Mesenchymal stem cell (in vitro differentiated cells and primary cell): ENCODE measurements around the gene GRAP2.

ENCODE experiments used
- DNase-seq: peaks from one replicate; pipeline ENCODE4 v3.0.0-alpha.2; 2013
- H2AFZ ChIP-seq: one replicate; pipeline ENCODE4 v1.6.1; 2013; ENCODE audit warnings: low read depth, mild to moderate bottlenecking, control low read depth, inconsistent platforms, low read length, moderate library complexity
- H2AK5ac ChIP-seq: 2 replicates; pipeline ENCODE4 v1.6.1; 2013; ENCODE audit warnings: low read length, moderate library complexity, mild to moderate bottlenecking, inconsistent platforms; ENCODE audit not compliant: severe bottlenecking
- H2BK120ac ChIP-seq: one replicate; pipeline ENCODE4 v1.6.1; 2013; ENCODE audit warnings: low read depth, mild to moderate bottlenecking, inconsistent platforms, low read length, moderate library complexity
- H2BK12ac ChIP-seq, 2 experiments: one replicate each; pipeline ENCODE4 v1.6.1; 2013; ENCODE audit warnings: inconsistent platforms in 2 of 2, low read length in 2 of 2, mild to moderate bottlenecking in 2 of 2, moderate library complexity in 2 of 2, control low read depth in 1 of 2
- H2BK15ac ChIP-seq: one replicate; pipeline ENCODE4 v1.6.1; 2013; ENCODE audit warnings: mild to moderate bottlenecking, low read depth, inconsistent platforms; ENCODE audit not compliant: poor library complexity, severe bottlenecking
- H2BK5ac ChIP-seq: 2 replicates; pipeline ENCODE4 v1.6.1; 2013; ENCODE audit warnings: low read depth, mild to moderate bottlenecking, low read length, control low read depth, inconsistent platforms; ENCODE audit not compliant: poor library complexity, severe bottlenecking
- H3K14ac ChIP-seq, 2 experiments: one replicate each; pipeline ENCODE4 v1.6.1; 2013; ENCODE audit warnings: inconsistent platforms in 2 of 2, low read length in 2 of 2, control low read depth in 1 of 2, mild to moderate bottlenecking in 1 of 2, moderate library complexity in 1 of 2
- H3K18ac ChIP-seq, 2 experiments: one replicate each; pipeline ENCODE4 v1.6.1; 2013; ENCODE audit warnings: inconsistent platforms in 2 of 2, low read length in 2 of 2, control low read depth in 1 of 2, low read depth in 1 of 2, mild to moderate bottlenecking in 1 of 2
- H3K23ac ChIP-seq, 2 experiments: one replicate each; pipeline ENCODE4 v1.6.1; 2013; ENCODE audit warnings: inconsistent platforms in 2 of 2, low read length in 2 of 2, mild to moderate bottlenecking in 2 of 2, moderate library complexity in 2 of 2, control low read depth in 1 of 2
- H3K27ac ChIP-seq: 2 replicates; pipeline ENCODE4 v1.5.1; 2013; ENCODE audit warnings: mild to moderate bottlenecking, moderate library complexity, low read length, control low read depth, inconsistent platforms; ENCODE audit not compliant: poor library complexity, severe bottlenecking
- H3K27me3 ChIP-seq, 2 experiments: 2 replicates each; pipeline versions ENCODE4 v1.6.1 to v1.7.0; 2013; ENCODE audit warnings: low read length in 2 of 2, mild to moderate bottlenecking in 2 of 2, moderate library complexity in 2 of 2, control low read depth in 1 of 2, inconsistent platforms in 1 of 2; ENCODE audit not compliant: control insufficient read depth in 1 of 2, insufficient read depth in 1 of 2
- H3K36me3 ChIP-seq, 2 experiments: 2 replicates each; pipeline versions ENCODE4 v1.6.1 to v1.7.0; 2013; ENCODE audit warnings: low read length in 2 of 2, control low read depth in 1 of 2, inconsistent platforms in 1 of 2, low read depth in 1 of 2, mild to moderate bottlenecking in 1 of 2; ENCODE audit not compliant: insufficient read depth in 2 of 2, control insufficient read depth in 1 of 2
- H3K4ac ChIP-seq, 2 experiments: one replicate each; pipeline ENCODE4 v1.6.1; 2013; ENCODE audit warnings: inconsistent platforms in 2 of 2, low read length in 2 of 2, mild to moderate bottlenecking in 2 of 2, moderate library complexity in 2 of 2, control low read depth in 1 of 2, low read depth in 1 of 2
- H3K4me1 ChIP-seq: 2 replicates; pipeline ENCODE4 v1.6.1; 2013; ENCODE audit warnings: low read depth, low read length, control low read depth; ENCODE audit not compliant: control insufficient read depth, insufficient read depth
- H3K4me2 ChIP-seq: 2 replicates; pipeline ENCODE4 v1.6.1; 2013; ENCODE audit warnings: low read length, mild to moderate bottlenecking, inconsistent platforms; ENCODE audit not compliant: poor library complexity, severe bottlenecking
- H3K4me3 ChIP-seq, 2 experiments: 2 replicates each; pipeline versions ENCODE4 v1.5.1 to v1.7.0; 2013; ENCODE audit warnings: low read length in 2 of 2, mild to moderate bottlenecking in 2 of 2, control low read depth in 1 of 2, low read depth in 1 of 2; ENCODE audit not compliant: insufficient read depth in 1 of 2
- H3K79me1 ChIP-seq: replicated peaks from 2 replicates; pipeline ENCODE4 v1.6.1; 2013; ENCODE audit warnings: mild to moderate bottlenecking, control low read depth, low read length, inconsistent platforms; ENCODE audit not compliant: poor library complexity, severe bottlenecking
- H3K9ac ChIP-seq: 2 replicates; pipeline ENCODE4 v1.7.0; 2013; ENCODE audit warnings: mild to moderate bottlenecking, low read length, moderate library complexity
- H3K9me3 ChIP-seq: 2 replicates; pipeline ENCODE4 v1.7.0; 2013; ENCODE audit warnings: mild to moderate bottlenecking, low read length; ENCODE audit not compliant: control insufficient read depth
- H4K8ac ChIP-seq: one replicate; pipeline ENCODE4 v1.6.1; 2013; ENCODE audit warnings: inconsistent platforms, mild to moderate bottlenecking, low read length, moderate library complexity
- H4K91ac ChIP-seq: one replicate; pipeline ENCODE4 v1.6.1; 2013; ENCODE audit warnings: mild to moderate bottlenecking, low read length, inconsistent platforms
- WGBS: methylation state at CpG from one replicate; pipeline ENCODE4 v1.1.7; 2013; ENCODE audit warnings: mixed read lengths; 5-methylcytosine and 5-hydroxymethylcytosine counted together

GRAP2 gene

GRCh38 chr22:39894554-39895092 is 6.3 kb upstream of the GRAP2 start:
- no peak overlapping the region for H2BK15ac ChIP-seq
- H4K8ac ChIP-seq = no peak overlapping the region
- no peak overlapping the region for H3K23ac ChIP-seq
- H2BK5ac ChIP-seq = no peak overlapping the region
- no peak overlapping the region for H3K4ac ChIP-seq
- peaks cover 27 to 33% of the 10 kb centered on the region in 2 experiments for H3K27me3 ChIP-seq
- no peak overlapping the region for H3K18ac ChIP-seq
- H3K27ac ChIP-seq = no peak overlapping the region
- WGBS = 61% methylated on average over 7 of the region's 7 CpGs
- DNase-seq = no peak
- H3K9me3 ChIP-seq = no peaks in the 10 kb centered on the region
- H2AFZ ChIP-seq = no peak overlapping the region
- no peak overlapping the region for H3K4me3 ChIP-seq
- no peak overlapping the region for H3K14ac ChIP-seq
- H2BK12ac ChIP-seq = no peak overlapping the region
- H2AK5ac ChIP-seq = no peak overlapping the region
- H3K4me1 ChIP-seq = no peaks in the 10 kb centered on the region
- no peak overlapping the region for H4K91ac ChIP-seq
- H3K36me3 ChIP-seq = no peaks in the 10 kb centered on the region
- no peak overlapping the region for H3K9ac ChIP-seq
- no peak overlapping the region for H3K4me2 ChIP-seq
- no peak overlapping the region for H2BK120ac ChIP-seq
- H3K79me1 ChIP-seq = no peaks in the 10 kb centered on the region

- Histone ChIP-seq H3K9me3 (no peaks in the 10 kb centered on the region), H3K27ac (no peak overlapping the region), H2BK12ac (no peak overlapping the region), H2BK5ac (no peak overlapping the region), H3K27me3 (peaks cover 33 to 40% of the 10 kb centered on the region in 2 experiments), H2AFZ (no peak overlapping the region), H3K36me3 (no peaks in the 10 kb centered on the region), H4K8ac (no peak overlapping the region), H2BK15ac (no peak overlapping the region), H2BK120ac (no peak overlapping the region), H2AK5ac (no peak overlapping the region), H3K4me1 (no peaks in the 10 kb centered on the region), H3K9ac (no peak overlapping the region), H3K23ac (no peak overlapping the region), H3K4me2 (no peak overlapping the region), H4K91ac (no peak overlapping the region), H3K14ac (no peak overlapping the region), H3K79me1 (no peaks in the 10 kb centered on the region), H3K18ac (no peak overlapping the region), H3K4ac (no peak overlapping the region), H3K4me3 (no peak overlapping the region)
- no peak for DNase-seq
- WGBS = 93% methylated on average over 1 of the region's 1 CpG
Observed at GRCh38 chr22:39895682-39896081, 5.2 kb upstream of the GRAP2 start.

GRCh38 chr22:39896313-39896996 is 4.4 kb upstream of the GRAP2 start:
- Histone ChIP-seq H3K27ac (no peak overlapping the region), H2BK15ac (no peak overlapping the region), H3K4me3 (no peak overlapping the region), H3K79me1 (no peaks in the 10 kb centered on the region), H3K4ac (no peak overlapping the region), H3K14ac (no peak overlapping the region), H4K8ac (no peak overlapping the region), H3K9ac (no peak overlapping the region), H2AK5ac (no peak overlapping the region), H4K91ac (no peak overlapping the region), H2BK12ac (no peak overlapping the region), H2BK120ac (no peak overlapping the region), H3K36me3 (no peaks in the 10 kb centered on the region), H2AFZ (no peak overlapping the region), H3K23ac (no peak overlapping the region), H3K4me2 (no peak overlapping the region), H3K27me3 (peaks cover 41 to 48% of the 10 kb centered on the region in 2 experiments), H2BK5ac (no peak overlapping the region), H3K9me3 (no peaks in the 10 kb centered on the region), H3K18ac (no peak overlapping the region), H3K4me1 (no peaks in the 10 kb centered on the region)
- DNase-seq = no peak
- WGBS = 86% methylated on average over 5 of the region's 6 CpGs

GRCh38 chr22:39897841-39898240 is 3.0 kb upstream of the GRAP2 start:
- no peak overlapping the region for H2BK12ac ChIP-seq
- no peak overlapping the region for H2BK15ac ChIP-seq
- no peak overlapping the region for H2BK120ac ChIP-seq
- no peaks in the 10 kb centered on the region for H3K4me1 ChIP-seq
- no peak overlapping the region for H3K4me2 ChIP-seq
- H3K14ac ChIP-seq = no peak overlapping the region
- DNase-seq = no peak
- no peak overlapping the region for H2BK5ac ChIP-seq
- no peak overlapping the region for H3K4me3 ChIP-seq
- H2AFZ ChIP-seq = no peak overlapping the region
- 93% methylated on average over 3 of the region's 3 CpGs for WGBS
- H3K9me3 ChIP-seq = no peaks in the 10 kb centered on the region
- H3K27me3 ChIP-seq = peaks cover 43 to 47% of the 10 kb centered on the region in 2 experiments
- no peak overlapping the region for H3K18ac ChIP-seq
- H3K36me3 ChIP-seq = no peaks in the 10 kb centered on the region
- no peak overlapping the region for H2AK5ac ChIP-seq
- no peaks in the 10 kb centered on the region for H3K79me1 ChIP-seq
- no peak overlapping the region for H3K9ac ChIP-seq
- H3K23ac ChIP-seq = no peak overlapping the region
- no peak overlapping the region for H4K91ac ChIP-seq
- no peak overlapping the region for H3K27ac ChIP-seq
- H4K8ac ChIP-seq = no peak overlapping the region
- no peak overlapping the region for H3K4ac ChIP-seq
